ENCODE measurements around the gene CA10.

CA10 gene

DNA sequence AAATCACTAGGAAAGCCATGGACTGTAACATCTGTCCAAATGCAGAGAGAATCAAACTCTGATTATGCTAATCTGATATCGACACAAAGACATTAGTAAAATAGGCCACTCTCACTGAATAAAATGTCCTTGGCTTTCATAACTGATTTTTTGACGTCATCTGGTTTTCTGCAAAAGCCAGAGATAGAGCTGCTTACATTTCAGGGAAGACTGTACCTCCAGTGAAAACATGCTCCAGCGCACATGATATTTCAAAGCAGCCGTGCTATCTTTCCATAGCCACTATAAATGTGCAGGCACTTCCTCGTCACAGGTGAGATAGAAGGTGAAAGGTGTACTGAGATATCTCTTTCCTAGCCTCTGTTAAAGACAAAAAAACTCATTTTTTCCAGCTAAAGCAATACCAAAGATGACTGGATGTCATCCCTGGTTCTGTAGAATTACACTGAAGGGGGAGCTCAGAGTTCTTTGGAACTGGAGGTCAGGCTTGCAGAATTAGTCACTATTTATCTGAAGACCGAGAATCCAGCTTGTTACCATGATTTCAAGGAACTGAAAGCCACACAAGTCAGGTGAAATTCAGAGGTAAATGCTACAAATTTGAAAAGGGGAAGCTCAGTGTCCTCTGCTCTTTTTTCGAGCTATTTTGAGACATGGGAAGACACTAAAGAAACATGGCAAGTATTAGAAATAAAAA lies 249.5 kb downstream of the CA10 start:
- TF ChIP-seq FOXP2 (optimal IDR thresholded peaks at IDR 0.05; ENCODE audit: borderline replicate concordance, extremely low read depth, extremely low read length, insufficient read depth) (no peak), POLR2AphosphoS5 (IDR thresholded peaks at IDR 0.05; ENCODE audit: low read depth, low read length) (no peak), TAF1 (IDR thresholded peaks at IDR 0.05; ENCODE audit: borderline replicate concordance, insufficient read depth, low read length) (no peak), SIN3A (IDR thresholded peaks at IDR 0.05; ENCODE audit: borderline replicate concordance, insufficient read depth, low read length) (no peak)
- TF ChIP-seq, protein P1, sequence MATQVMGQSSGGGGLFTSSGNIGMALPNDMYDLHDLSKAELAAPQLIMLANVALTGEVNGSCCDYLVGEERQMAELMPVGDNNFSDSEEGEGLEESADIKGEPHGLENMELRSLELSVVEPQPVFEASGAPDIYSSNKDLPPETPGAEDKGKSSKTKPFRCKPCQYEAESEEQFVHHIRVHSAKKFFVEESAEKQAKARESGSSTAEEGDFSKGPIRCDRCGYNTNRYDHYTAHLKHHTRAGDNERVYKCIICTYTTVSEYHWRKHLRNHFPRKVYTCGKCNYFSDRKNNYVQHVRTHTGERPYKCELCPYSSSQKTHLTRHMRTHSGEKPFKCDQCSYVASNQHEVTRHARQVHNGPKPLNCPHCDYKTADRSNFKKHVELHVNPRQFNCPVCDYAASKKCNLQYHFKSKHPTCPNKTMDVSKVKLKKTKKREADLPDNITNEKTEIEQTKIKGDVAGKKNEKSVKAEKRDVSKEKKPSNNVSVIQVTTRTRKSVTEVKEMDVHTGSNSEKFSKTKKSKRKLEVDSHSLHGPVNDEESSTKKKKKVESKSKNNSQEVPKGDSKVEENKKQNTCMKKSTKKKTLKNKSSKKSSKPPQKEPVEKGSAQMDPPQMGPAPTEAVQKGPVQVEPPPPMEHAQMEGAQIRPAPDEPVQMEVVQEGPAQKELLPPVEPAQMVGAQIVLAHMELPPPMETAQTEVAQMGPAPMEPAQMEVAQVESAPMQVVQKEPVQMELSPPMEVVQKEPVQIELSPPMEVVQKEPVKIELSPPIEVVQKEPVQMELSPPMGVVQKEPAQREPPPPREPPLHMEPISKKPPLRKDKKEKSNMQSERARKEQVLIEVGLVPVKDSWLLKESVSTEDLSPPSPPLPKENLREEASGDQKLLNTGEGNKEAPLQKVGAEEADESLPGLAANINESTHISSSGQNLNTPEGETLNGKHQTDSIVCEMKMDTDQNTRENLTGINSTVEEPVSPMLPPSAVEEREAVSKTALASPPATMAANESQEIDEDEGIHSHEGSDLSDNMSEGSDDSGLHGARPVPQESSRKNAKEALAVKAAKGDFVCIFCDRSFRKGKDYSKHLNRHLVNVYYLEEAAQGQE (IDR thresholded peaks at IDR 0.05; ENCODE audit: insufficient read depth in 1 of 2, low read depth in 2 of 2, low read length in 2 of 2): no peak

DNA sequence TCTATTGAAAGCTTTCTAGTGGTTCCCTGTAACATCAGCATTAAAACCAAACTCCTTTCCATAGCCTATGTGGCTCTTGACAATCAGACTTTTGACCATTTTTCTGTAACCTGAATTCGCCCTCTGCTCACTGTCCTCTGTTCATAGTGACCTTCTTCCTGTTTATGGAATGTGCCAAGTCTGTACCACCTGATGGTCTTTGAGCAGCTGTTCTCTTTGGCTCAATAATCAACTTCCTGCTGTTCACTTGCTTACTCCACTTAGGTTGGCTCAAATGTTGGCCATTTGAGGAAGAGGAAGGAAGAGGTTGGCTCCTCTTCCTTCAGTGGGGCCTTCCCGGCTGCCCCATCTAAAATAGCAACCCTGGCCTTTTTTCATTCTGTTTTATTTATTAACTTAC lies 251.5 kb downstream of the CA10 start:
- TF ChIP-seq POLR2AphosphoS5 (IDR thresholded peaks at IDR 0.05; ENCODE audit: low read depth, low read length) (no peak), SIN3A (IDR thresholded peaks at IDR 0.05; ENCODE audit: borderline replicate concordance, insufficient read depth, low read length) (no peak), FOXP2 (optimal IDR thresholded peaks at IDR 0.05; ENCODE audit: borderline replicate concordance, extremely low read depth, extremely low read length, insufficient read depth) (no peak), TAF1 (IDR thresholded peaks at IDR 0.05; ENCODE audit: borderline replicate concordance, insufficient read depth, low read length) (no peak)
- TF ChIP-seq, protein P1 (IDR thresholded peaks at IDR 0.05; ENCODE audit: insufficient read depth in 1 of 2, low read depth in 2 of 2, low read length in 2 of 2): no peak

DNA sequence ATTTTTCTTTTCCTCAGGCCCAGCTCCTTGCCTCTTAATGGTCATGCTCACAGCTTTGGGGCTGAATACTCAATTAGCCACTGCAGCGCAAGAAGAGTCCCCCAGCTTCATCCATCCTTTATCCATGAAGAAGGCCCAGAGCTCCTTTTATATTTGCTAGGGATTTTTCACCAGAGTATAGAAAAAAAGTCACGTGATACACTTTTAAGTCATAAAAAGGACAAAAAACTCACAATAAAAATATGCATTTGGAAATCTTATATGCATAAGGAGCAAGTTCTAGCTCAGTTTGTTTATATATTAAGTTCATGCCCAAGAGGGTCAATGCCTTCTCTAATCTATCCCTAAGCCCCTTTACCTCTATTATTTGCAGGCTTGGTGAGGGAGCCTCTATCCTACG lies 254.1 kb downstream of the CA10 start:
- TF ChIP-seq FOXP2 (optimal IDR thresholded peaks at IDR 0.05; ENCODE audit: borderline replicate concordance, extremely low read depth, extremely low read length, insufficient read depth) (no peak), TAF1 (IDR thresholded peaks at IDR 0.05; ENCODE audit: borderline replicate concordance, insufficient read depth, low read length) (no peak), POLR2AphosphoS5 (IDR thresholded peaks at IDR 0.05; ENCODE audit: low read depth, low read length) (no peak), SIN3A (IDR thresholded peaks at IDR 0.05; ENCODE audit: borderline replicate concordance, insufficient read depth, low read length) (no peak)
- TF ChIP-seq, protein P1 (IDR thresholded peaks at IDR 0.05; ENCODE audit: insufficient read depth in 1 of 2, low read depth in 2 of 2, low read length in 2 of 2): no peak

DNA sequence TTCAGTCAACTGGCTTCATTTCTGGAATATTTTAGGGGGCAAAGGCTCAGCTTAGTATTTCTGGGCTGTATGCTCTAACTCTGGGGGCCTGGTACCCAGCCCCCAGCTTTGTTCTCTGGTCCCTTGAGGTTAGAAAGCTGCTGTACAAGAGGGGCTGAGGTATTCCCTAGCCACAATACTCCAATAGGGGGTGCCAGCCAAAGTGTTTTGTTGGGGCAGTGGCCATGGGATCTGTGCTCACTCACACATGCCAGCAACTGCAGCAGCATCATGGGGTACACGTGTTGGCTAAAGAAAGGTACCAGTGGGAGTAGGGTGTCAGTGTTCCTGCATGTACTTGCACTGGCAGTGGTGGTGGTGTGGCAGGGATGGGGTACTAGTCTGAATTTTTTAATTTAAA lies 257.3 kb downstream of the CA10 start:
- TF ChIP-seq, protein P1 (IDR thresholded peaks at IDR 0.05; ENCODE audit: insufficient read depth in 1 of 2, low read depth in 2 of 2, low read length in 2 of 2): no peak
- TF ChIP-seq POLR2AphosphoS5 (IDR thresholded peaks at IDR 0.05; ENCODE audit: low read depth, low read length) (no peak), SIN3A (IDR thresholded peaks at IDR 0.05; ENCODE audit: borderline replicate concordance, insufficient read depth, low read length) (no peak), TAF1 (IDR thresholded peaks at IDR 0.05; ENCODE audit: borderline replicate concordance, insufficient read depth, low read length) (no peak), FOXP2 (optimal IDR thresholded peaks at IDR 0.05; ENCODE audit: borderline replicate concordance, extremely low read depth, extremely low read length, insufficient read depth) (no peak)

Data from PFSK-1 (cell line).